ENCODE results near the gene FBXO45. TPM values are rescaled to one million over a fixed set of nuclear protein-coding genes. Genes with fewer than 3 reads are reported as not detected.

FBXO45 gene
- total RNA-seq, 1 experiment from 2014 or later: 18.6 TPM

- Histone ChIP-seq H2BK12ac (ENCODE audit: insufficient read length, low read depth, low read length) (no peak overlapping the region), H4K20me1 (ENCODE audit: control insufficient read depth, insufficient read depth, insufficient read length) (no peaks in the 10 kb centered on the region), H4K91ac (ENCODE audit: insufficient read length, low read depth, low read length) (no peak overlapping the region), H3K9ac (ENCODE audit: extremely low read depth, insufficient read length, low read length) (no peak overlapping the region), H3K4me1 (ENCODE audit: insufficient read depth, low read length) (peaks cover 4% of the 10 kb centered on the region; the same call in 1 of the 2 replicates), H4K8ac (replicated peaks; ENCODE audit: insufficient read length, low read depth, low read length) (no peak overlapping the region), H2BK15ac (ENCODE audit: low read depth, low read length) (no peak overlapping the region), H3K4ac (ENCODE audit: low read depth, low read length) (no peak overlapping the region), H3K79me1 (ENCODE audit: insufficient read depth, low read depth, low read length, poor library complexity, severe bottlenecking) (no peaks in the 10 kb centered on the region), H3K79me2 (ENCODE audit: insufficient read depth, low read length) (no peaks in the 10 kb centered on the region), H3K14ac (ENCODE audit: insufficient read depth, low read length) (no peak overlapping the region), H2AFZ (ENCODE audit: low read length) (no peak overlapping the region), H3K9me3 (ENCODE audit: control insufficient read depth, low read depth, low read length) (no peaks in the 10 kb centered on the region), H2BK5ac (ENCODE audit: insufficient read length, low read length) (no peak overlapping the region), H2AK5ac (ENCODE audit: insufficient read length, low read length) (no peak overlapping the region), H2BK20ac (ENCODE audit: low read depth, low read length, poor library complexity, severe bottlenecking) (no peak overlapping the region), H2BK120ac (ENCODE audit: low read depth, low read length, poor library complexity, severe bottlenecking) (no peak overlapping the region), H3T11ph (ENCODE audit: low read length) (no peak overlapping the region), H3K27ac (ENCODE audit: insufficient read length, low read depth, low read length) (no peak overlapping the region), H3K4me2 (ENCODE audit: insufficient read depth, insufficient read length, low read length) (no peak overlapping the region), H4K5ac (ENCODE audit: insufficient read length, low read depth, low read length) (no peak overlapping the region), H3K23me2 (ENCODE audit: insufficient read length, low read depth, low read length, poor library complexity, severe bottlenecking) (no peaks in the 10 kb centered on the region), H3K27me3 (ENCODE audit: insufficient read depth, low read length) (no peaks in the 10 kb centered on the region), H3K18ac (ENCODE audit: insufficient read length, low read depth, low read length) (no peak overlapping the region), H3K56ac (ENCODE audit: insufficient read length, low read depth, low read length) (no peak overlapping the region), H3K23ac (ENCODE audit: insufficient read length, low read depth, low read length) (no peak overlapping the region)
- peak; percentile 83 for TF ChIP-seq CTCF (conservative IDR thresholded peaks at IDR 0.05)
- no CpG with 5 or more reads among the region's 18 CpGs for WGBS (ENCODE audit: extremely low coverage, insufficient read length, low lambda C conversion rate)
- H3K9me3 Mint-ChIP-seq: peaks cover 3 to 5% of the 10 kb centered on the region in 2 experiments; a peak in 4 of 5 replicates
- no peak for DNase-seq
- peaks cover 4% of the 10 kb centered on the region for H3K27me3 Mint-ChIP-seq (ENCODE audit: low read depth)
- no peak overlapping the region for H3K27ac Mint-ChIP-seq
- no peak overlapping the region for H3K4me3 Mint-ChIP-seq
- H3K36me3 Mint-ChIP-seq (ENCODE audit: insufficient read depth in 1 of 3, low read depth in 3 of 3): no peaks in the 10 kb centered on the region
- peaks cover 17% of the 10 kb centered on the region in 2 experiments for H3K4me1 Mint-ChIP-seq
Observed at GRCh38 chr3:196537319-196537984, 31.0 kb upstream of the FBXO45 start.

All from H9 (cell line).